Activated CD8-positive, alpha-beta memory T cell treated with anti-CD3 and anti-CD28 coated beads, Interleukin-2, amount 10 ng/mL, durations not matched to agents 7 days and 5 days (primary cell): Measurements from ENCODE around the gene KRTAP5-10. TPM values are rescaled to one million over a fixed set of nuclear protein-coding genes. Genes with fewer than 3 reads are reported as not detected.
"Not testable (repeated sequence)": the region's sequence is repeated elsewhere in the genome, so short reads cannot be mapped to it uniquely, and the experiment has no call there.

Source experiments
- ATAC-seq: fragments of 150-1000 bp; cut with Tn5 transposase; one replicate; pipeline ENCODE4 v1.10.0; 2021; ENCODE audit warnings: moderate library complexity
- CTCF ChIA-PET: fragments of 350-600 bp; sonication (Branson Sonifier 250); formaldehyde crosslinking; loops from one replicate; lab custom pipeline; 2021; ENCODE audit warnings: antibody characterized with exemption; lab: Charles Lee
- DNase-seq: peaks from one replicate; pipeline ENCODE4 v3.0.0-alpha.2; 2020
- H3K27ac Mint-ChIP-seq: one replicate; pipeline ENCODE4 v1.8.0; 2021; ENCODE audit warnings: mild to moderate bottlenecking, mixed read lengths
- H3K27me3 Mint-ChIP-seq: one replicate; pipeline ENCODE4 v1.8.0; 2021; ENCODE audit warnings: mixed read lengths
- H3K36me3 Mint-ChIP-seq: one replicate; pipeline ENCODE4 v1.8.0; 2021; ENCODE audit warnings: mild to moderate bottlenecking, mixed read lengths
- H3K4me1 Mint-ChIP-seq: one replicate; pipeline ENCODE4 v1.8.0; 2021; ENCODE audit warnings: mixed read lengths
- H3K4me3 Mint-ChIP-seq: one replicate; pipeline ENCODE4 v1.8.0; 2021; ENCODE audit warnings: mild to moderate bottlenecking, moderate library complexity, mixed read lengths
- H3K9me3 Mint-ChIP-seq: one replicate; pipeline ENCODE4 v1.8.0; 2022; ENCODE audit warnings: low read depth, mixed read lengths
- total RNA-seq, 2 experiments: library from RNA; stranded (reverse); gene quantifications; one replicate each; pipeline ENCODE4 v1.2.3, GENCODE V29; 2021

The KRTAP5-10 gene
- total RNA-seq, 2 experiments from 2014 or later: not detected

DNA sequence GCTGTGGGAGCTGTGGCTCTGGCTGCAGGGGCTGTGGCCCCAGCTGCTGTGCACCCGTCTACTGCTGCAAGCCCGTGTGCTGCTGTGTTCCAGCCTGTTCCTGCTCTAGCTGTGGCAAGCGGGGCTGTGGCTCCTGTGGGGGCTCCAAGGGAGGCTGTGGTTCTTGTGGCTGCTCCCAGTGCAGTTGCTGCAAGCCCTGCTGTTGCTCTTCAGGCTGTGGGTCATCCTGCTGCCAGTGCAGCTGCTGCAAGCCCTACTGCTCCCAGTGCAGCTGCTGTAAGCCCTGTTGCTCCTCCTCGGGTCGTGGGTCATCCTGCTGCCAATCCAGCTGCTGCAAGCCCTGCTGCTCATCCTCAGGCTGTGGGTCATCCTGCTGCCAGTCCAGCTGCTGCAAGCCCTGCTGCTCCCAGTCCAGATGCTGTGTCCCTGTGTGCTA is 16.6 kb upstream of the KRTAP5-10 start:
- H3K27me3 Mint-ChIP-seq: peaks cover 16% of the 10 kb centered on the region
- H3K9me3 Mint-ChIP-seq: no peaks in the 10 kb centered on the region
- no peak overlapping the region for H3K27ac Mint-ChIP-seq
- CTCF ChIA-PET: no interaction called here
- DNase-seq: no peak
- ATAC-seq: no peak
- H3K36me3 Mint-ChIP-seq: no peaks in the 10 kb centered on the region
- H3K4me3 Mint-ChIP-seq: no peak overlapping the region
- peaks cover 3% of the 10 kb centered on the region for H3K4me1 Mint-ChIP-seq

DNA sequence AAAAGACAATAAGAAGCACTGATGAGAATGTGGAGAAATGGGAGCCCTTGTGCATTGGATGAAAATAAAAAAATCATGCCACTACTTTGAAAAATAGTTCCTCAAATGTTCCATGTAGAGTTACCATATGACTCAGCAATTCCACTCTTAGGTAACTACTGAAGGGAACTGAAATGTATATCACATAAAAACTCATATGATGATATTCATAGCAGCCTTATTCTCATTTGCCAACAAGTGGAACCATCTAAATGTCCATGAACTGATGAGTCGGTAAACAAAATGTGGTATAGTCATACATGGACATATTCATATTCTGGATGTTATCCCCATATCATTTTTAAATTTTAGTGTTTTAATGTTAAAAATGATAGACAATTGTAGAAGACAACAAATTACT is 13.7 kb upstream of the KRTAP5-10 start:
- Mint-ChIP-seq H3K27me3 (peaks cover 14% of the 10 kb centered on the region), H3K27ac (no peak overlapping the region), H3K36me3 (no peaks in the 10 kb centered on the region), H3K4me3 (no peak overlapping the region), H3K9me3 (no peaks in the 10 kb centered on the region), H3K4me1 (peaks cover 3% of the 10 kb centered on the region)
- ATAC-seq: no peak
- no peak for DNase-seq
- CTCF ChIA-PET: no interaction called here

DNA sequence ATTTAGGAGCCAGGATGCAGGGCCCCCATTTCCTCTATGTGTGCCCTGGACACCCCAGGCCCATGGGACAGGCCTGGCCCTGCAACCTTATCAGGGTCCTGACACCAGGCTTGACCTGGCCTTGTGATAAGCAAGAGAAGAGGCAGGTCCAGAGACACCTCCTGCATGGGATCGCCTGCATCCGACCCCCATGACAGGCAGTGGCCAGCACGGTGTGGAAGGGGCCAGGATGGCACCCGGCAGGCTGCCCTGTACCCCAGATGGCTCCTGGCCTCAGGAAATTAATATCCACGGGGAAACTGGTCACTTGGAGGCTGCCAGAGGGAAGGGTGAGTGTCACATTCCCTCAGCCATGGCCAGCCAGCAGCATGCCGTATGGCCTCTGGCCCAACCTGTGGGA is 10.4 kb upstream of the KRTAP5-10 start:
- DNase-seq (no peak), ATAC-seq (no peak)
- H3K4me3 Mint-ChIP-seq: no peak overlapping the region
- no peak overlapping the region for H3K27ac Mint-ChIP-seq
- no peaks in the 10 kb centered on the region for H3K36me3 Mint-ChIP-seq
- CTCF ChIA-PET: no interaction called here
- no peaks in the 10 kb centered on the region for H3K9me3 Mint-ChIP-seq
- H3K27me3 Mint-ChIP-seq: peaks cover 22% of the 10 kb centered on the region
- H3K4me1 Mint-ChIP-seq: no peaks in the 10 kb centered on the region

DNA sequence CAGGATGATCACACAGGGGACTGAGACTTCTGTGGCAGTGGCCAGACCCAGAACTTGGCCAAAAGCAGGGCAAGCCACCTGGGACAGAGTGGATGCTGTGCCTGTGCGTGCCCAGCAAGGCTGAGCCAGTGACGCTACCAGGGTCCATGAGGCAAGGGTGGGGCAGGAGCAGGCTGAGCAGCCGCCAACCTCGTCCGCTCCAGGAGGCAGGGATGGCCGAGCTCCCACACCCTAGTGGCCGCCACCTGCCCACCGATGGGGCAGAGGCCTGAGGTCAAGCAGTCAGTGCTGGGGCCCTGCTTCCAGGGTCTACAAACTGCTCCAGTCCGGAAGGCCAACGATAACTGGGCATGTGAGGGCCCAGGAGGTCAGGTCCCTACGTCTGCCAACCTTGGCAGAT is 9.9 kb upstream of the KRTAP5-10 start:
- Mint-ChIP-seq H3K27me3 (peaks cover 22% of the 10 kb centered on the region), H3K4me3 (no peak overlapping the region), H3K9me3 (no peaks in the 10 kb centered on the region), H3K4me1 (no peaks in the 10 kb centered on the region), H3K36me3 (no peaks in the 10 kb centered on the region), H3K27ac (no peak overlapping the region)
- ATAC-seq (no peak), DNase-seq (no peak)
- CTCF ChIA-PET: no interaction called here

DNA sequence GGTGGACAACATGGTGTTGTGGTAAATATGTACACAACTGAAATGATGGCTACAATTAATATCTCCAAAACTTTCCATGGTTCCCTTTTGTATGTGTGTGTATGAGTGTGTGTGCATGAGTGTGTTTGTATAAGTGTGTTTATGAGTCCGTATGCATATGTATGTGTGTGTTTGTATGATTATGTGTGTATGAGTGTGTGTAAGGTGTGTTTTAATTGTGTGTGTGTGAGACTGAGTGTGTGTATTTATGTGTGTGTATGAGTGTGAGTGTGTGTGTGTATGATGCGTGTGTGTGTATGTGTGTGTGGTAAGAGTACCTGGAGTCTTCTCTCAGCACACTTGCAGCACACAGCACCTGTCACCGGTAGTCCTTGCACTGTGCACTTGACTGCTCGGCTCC is 9.3 kb upstream of the KRTAP5-10 start:
- no peaks in the 10 kb centered on the region for H3K9me3 Mint-ChIP-seq
- no peak for DNase-seq
- CTCF ChIA-PET: no interaction called here
- H3K27ac Mint-ChIP-seq: no peak overlapping the region
- H3K4me3 Mint-ChIP-seq: no peak overlapping the region
- no peaks in the 10 kb centered on the region for H3K36me3 Mint-ChIP-seq
- peaks cover 23% of the 10 kb centered on the region for H3K27me3 Mint-ChIP-seq
- ATAC-seq: no peak
- H3K4me1 Mint-ChIP-seq: no peaks in the 10 kb centered on the region

DNA sequence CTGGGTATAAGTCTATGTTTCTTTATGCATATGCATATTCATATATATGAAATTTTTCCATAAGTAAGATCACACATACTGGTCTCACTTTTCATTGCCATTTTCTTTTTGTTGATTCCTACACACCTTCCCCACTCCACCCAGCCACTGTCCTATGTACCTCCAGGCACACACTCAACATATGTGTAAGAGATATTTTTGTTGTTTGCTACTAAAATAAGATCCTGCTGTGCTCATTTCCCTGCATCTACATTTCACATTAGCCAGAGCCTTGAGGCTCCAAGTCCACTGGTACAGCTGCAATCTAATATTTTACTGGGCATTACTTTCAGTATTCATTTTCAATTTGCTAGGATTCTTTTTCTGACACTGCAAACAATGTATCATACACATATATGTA is 8.1 kb upstream of the KRTAP5-10 start:
- no peak for ATAC-seq
- H3K27ac Mint-ChIP-seq: no peak overlapping the region
- CTCF ChIA-PET: no interaction called here
- no peaks in the 10 kb centered on the region for H3K4me1 Mint-ChIP-seq
- H3K4me3 Mint-ChIP-seq: no peak overlapping the region
- peaks cover 30% of the 10 kb centered on the region for H3K27me3 Mint-ChIP-seq
- no peak for DNase-seq
- no peaks in the 10 kb centered on the region for H3K36me3 Mint-ChIP-seq
- no peaks in the 10 kb centered on the region for H3K9me3 Mint-ChIP-seq

DNA sequence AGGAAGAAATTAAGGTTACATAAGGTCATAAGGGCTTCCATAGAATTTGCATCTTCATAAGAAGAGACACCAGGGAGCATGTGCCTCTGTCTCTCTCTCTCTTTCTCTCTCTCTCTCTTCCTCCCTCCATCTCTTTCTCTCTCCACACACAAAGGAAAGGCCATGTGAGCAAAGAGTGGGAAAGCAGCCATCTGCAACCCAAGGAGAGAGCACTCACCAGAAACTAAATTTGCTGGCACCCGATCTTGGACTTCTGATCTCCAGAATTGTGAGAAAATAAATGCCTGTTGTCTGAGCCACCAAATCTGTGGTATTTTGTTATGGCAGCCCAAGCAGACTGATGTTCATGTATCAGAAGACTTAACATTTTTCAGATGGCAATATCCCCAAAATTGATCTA is 6.4 kb upstream of the KRTAP5-10 start:
- ATAC-seq (no peak), DNase-seq (no peak)
- Mint-ChIP-seq H3K4me1 (no peaks in the 10 kb centered on the region), H3K9me3 (no peaks in the 10 kb centered on the region), H3K27me3 (peaks cover 42% of the 10 kb centered on the region), H3K36me3 (no peaks in the 10 kb centered on the region), H3K4me3 (no peak overlapping the region), H3K27ac (no peak overlapping the region)
- CTCF ChIA-PET: no interaction called here

DNA sequence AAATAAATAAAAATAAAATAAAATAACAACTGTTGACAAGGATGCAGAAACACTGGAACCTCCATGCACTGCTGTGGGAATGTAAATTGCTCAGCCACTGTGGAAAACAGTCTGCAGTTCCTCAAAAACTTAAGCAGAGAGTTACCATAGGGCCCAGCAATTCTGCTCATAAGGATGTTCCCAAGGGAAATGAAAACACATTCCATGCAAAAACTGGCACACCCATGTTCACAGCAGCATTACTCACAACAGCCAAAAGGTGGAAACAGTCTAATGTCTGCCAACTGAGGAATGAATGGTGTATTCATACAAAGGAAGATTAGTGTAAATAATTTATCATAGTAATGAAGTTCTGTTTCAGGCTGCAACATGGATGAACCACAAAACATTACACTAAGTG is 3.2 kb upstream of the KRTAP5-10 start:
- CTCF ChIA-PET: no interaction called here
- peaks cover 47% of the 10 kb centered on the region for H3K27me3 Mint-ChIP-seq

DNA sequence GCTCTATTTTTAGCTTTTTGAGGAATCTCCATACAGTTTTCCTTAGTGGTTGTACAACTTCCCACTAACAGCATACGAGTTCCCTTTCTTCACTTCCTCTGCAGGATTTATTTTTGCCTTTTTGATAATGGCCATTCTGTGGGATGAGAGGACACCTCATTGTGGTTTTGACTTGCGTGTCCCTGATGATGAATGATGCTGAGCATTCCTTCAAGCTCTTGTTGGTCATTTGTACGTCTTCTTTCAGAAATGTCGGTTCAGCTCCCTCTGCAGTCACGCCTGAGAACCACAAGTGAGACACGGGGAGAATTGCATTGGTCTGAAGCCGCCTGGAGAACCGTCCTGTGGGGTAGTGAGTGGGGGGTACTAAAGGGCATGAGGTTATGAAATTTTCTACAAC is 2.0 kb upstream of the KRTAP5-10 start:
- ATAC-seq (no peak), DNase-seq (peak; percentile 44)
- Mint-ChIP-seq H3K27me3 (peaks cover 38% of the 10 kb centered on the region), H3K27ac (no peak overlapping the region), H3K4me3 (no peak overlapping the region), H3K9me3 (no peaks in the 10 kb centered on the region), H3K36me3 (no peaks in the 10 kb centered on the region), H3K4me1 (no peaks in the 10 kb centered on the region)
- CTCF ChIA-PET: interaction anchor here (1.1 kb wide), 1 partner anchor 70 kb away, joined by 3 read pairs; no protein-coding TSS in a partner anchor

More for the DNA sequence above, 3.2 kb upstream of the KRTAP5-10 start:
- DNase-seq: no peak
- Mint-ChIP-seq H3K27ac (no peak overlapping the region), H3K4me1 (no peaks in the 10 kb centered on the region), H3K9me3 (no peaks in the 10 kb centered on the region), H3K4me3 (no peak overlapping the region), H3K36me3 (no peaks in the 10 kb centered on the region)
- no peak for ATAC-seq

DNA sequence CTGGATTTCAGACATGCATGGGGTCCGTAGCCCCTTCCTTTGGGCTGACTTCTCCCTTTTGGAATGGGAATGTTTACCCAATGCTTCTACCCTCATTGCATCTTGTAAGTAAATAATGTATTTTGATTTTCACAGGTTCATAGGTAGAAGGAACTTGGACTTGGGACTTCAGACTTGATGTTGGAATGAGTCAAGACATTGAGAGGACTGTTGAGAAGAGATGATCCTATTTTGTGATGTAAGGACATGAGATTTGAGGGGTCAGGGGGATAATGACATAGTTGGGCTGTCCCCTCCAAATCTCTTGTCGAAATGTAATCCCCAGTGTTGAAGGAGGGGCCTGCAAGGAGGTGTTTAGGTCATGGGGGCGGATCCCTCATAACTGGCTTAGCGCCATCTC is 933 bp upstream of the KRTAP5-10 start:
- H3K27ac Mint-ChIP-seq: no peak overlapping the region
- no peaks in the 10 kb centered on the region for H3K9me3 Mint-ChIP-seq
- no peaks in the 10 kb centered on the region for H3K36me3 Mint-ChIP-seq
- peaks cover 34% of the 10 kb centered on the region for H3K27me3 Mint-ChIP-seq
- DNase-seq (no peak), ATAC-seq (no peak)
- H3K4me1 Mint-ChIP-seq: no peaks in the 10 kb centered on the region
- H3K4me3 Mint-ChIP-seq: no peak overlapping the region
- CTCF ChIA-PET: interaction anchor here (1.1 kb wide), 1 partner anchor 71 kb away, joined by 3 read pairs; no protein-coding TSS in a partner anchor

DNA sequence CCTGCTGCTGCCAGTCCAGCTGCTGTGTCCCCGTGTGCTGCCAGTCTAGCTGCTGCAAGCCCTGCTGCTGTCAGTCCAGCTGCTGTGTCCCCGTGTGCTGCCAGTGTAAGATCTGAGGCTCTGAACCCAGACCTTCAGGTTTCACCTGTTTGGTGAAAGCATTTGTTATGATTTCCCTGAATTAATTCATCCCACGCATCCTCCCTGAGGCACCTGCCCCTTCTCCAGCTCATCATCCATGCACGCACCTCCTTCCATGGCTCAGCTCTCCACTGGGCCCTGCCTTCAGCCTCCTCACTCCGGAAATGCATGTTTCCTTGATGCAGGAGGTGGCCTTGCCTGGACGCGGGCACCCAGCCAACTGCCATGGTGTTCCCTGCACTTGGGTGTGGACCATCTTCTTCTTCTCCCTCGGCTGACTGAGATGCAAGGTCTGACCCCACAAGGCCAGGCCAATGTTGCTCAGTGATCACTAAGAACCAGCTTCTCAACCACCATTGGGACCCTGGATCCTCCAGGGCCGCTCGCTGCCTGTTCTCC is 788 bp downstream of the KRTAP5-10 start:
- Mint-ChIP-seq H3K27me3 (peaks cover 29% of the 10 kb centered on the region), H3K27ac (no peak overlapping the region), H3K4me3 (no peak overlapping the region), H3K4me1 (no peaks in the 10 kb centered on the region), H3K9me3 (no peaks in the 10 kb centered on the region), H3K36me3 (no peaks in the 10 kb centered on the region)
- CTCF ChIA-PET: no interaction called here
- ATAC-seq: no peak
- no peak for DNase-seq

DNA sequence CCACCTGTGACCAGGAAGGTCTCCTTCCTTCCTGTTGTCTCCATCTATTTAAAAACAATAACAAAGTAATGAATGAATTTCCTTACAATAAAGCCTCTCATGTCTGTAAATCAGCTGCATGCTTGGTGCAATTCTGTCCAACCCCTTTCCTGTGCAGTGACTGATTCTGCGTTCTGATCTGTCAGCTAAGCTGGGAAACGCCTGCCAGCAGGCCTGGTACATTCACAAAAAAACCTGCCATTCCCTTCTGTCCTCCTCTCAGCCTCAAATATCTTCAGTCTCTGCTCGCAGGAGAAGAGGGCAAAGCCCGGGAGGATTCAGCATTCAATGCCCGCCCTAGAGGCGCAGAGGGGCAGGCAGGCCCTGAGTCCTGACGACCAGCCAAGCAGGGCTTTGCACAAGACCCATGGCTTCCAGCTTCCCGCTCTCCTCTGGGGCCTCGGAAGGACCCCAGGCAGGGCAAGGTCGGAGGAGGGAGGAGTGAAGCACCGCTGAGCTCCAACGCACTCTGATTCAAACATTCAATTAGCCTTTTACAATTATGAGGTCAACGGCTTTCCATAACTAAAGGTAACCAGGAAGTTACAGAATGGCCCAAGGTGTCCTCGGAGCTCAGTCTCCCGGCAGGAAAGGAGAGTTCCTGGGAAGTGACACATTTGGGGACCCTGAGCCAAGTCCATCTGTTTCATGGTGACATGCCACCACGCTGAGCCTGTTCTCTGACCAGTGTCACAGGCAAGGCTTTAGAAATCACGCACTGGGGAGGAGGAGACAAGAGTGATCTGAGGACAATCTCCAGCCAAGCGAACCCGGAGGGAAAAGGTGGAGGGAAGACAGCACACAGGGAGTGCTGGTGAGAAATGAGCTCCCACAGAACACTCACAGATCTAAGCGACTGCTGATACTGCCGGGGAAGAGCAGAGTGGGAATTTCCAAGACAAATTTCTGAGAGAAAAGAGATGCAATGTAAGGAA is 1.6 kb downstream of the KRTAP5-10 start:
- H3K36me3 Mint-ChIP-seq, ATAC-seq, H3K27ac Mint-ChIP-seq, H3K4me1 Mint-ChIP-seq, H3K9me3 Mint-ChIP-seq, CTCF ChIA-PET, H3K4me3 Mint-ChIP-seq, DNase-seq: not testable (repeated sequence)
- peaks cover 23% of the 10 kb centered on the region for H3K27me3 Mint-ChIP-seq

DNA sequence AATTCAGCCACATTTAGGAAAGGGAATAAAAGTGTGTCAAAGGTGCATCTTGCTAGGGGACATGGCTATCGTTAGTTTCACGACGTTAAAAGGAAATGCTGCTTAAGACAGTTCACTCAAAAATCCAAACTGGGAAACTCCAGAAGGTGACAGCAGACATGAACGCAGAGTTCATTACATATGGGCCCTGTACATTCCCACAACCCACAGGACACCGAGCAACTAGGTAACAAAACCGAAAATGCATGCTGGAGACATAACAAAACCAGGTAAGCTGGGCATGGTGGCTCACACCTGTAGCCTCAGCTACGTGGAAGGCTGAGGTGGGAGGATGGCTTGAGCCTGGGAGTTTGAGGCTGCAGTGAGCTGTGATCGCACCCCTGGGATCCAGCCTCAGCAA is 2.3 kb downstream of the KRTAP5-10 start:
- not testable (repeated sequence) for ATAC-seq, H3K4me3 Mint-ChIP-seq, H3K9me3 Mint-ChIP-seq

More for the DNA sequence above, 2.3 kb downstream of the KRTAP5-10 start:
- peaks cover 18% of the 10 kb centered on the region for H3K27me3 Mint-ChIP-seq
- CTCF ChIA-PET, DNase-seq, H3K36me3 Mint-ChIP-seq, H3K4me1 Mint-ChIP-seq, H3K27ac Mint-ChIP-seq: not testable (repeated sequence)
